GM21390 (cell line): Measurements from ENCODE around the gene MYBPH.

ENCODE experiments used
- ATAC-seq: cut with Tn5 transposase; IDR thresholded peaks from one replicate; pipeline ENCODE4 v1.9.1; 2021; ENCODE audit not compliant: unreplicated experiment

The MYBPH gene

GRCh38 chr1:203131548-203132200 lies 44.0 kb downstream of the MYBPH start:
- ATAC-seq, result no peak

GRCh38 chr1:203130358-203130985 lies 45.2 kb downstream of the MYBPH start:
- no peak for ATAC-seq

GRCh38 chr1:203129501-203130231 lies 46.0 kb downstream of the MYBPH start:
- ATAC-seq, result no peak

GRCh38 chr1:203128716-203129500 lies 46.7 kb downstream of the MYBPH start:
- ATAC-seq, result no peak

GRCh38 chr1:203128431-203128715 lies 47.3 kb downstream of the MYBPH start:
- no peak for ATAC-seq

GRCh38 chr1:203127666-203128430 lies 47.8 kb downstream of the MYBPH start, which contains the start of gene ADORA1:
TSS of gene ADORA1 (plus strand) at chr1:203127726. CDS start at chr1:203128842, 1,116 bp downstream.
- no peak for ATAC-seq

GRCh38 chr1:203126866-203127665 lies 48.6 kb downstream of the MYBPH start:
- ATAC-seq, result no peak

GRCh38 chr1:203126151-203126865 lies 49.3 kb downstream of the MYBPH start:
- ATAC-seq, result no peak

GRCh38 chr1:203124546-203125317 lies 50.9 kb downstream of the MYBPH start:
- ATAC-seq, result no peak

GRCh38 chr1:203124011-203124410 lies 51.6 kb downstream of the MYBPH start:
- ATAC-seq, result no peak

GRCh38 chr1:203122159-203122558 lies 53.5 kb downstream of the MYBPH start:
- no peak for ATAC-seq

GRCh38 chr1:203121186-203122015 lies 54.2 kb downstream of the MYBPH start:
- no peak for ATAC-seq

- ATAC-seq, result no peak
Observed at GRCh38 chr1:203120325-203121153, 55.1 kb downstream of the MYBPH start.
